Cardiac muscle cell (in vitro differentiated cells and primary cell): ENCODE data around the gene NEUROD6. TPM values are rescaled to one million over a fixed set of nuclear protein-coding genes. Genes with fewer than 3 reads are reported as not detected.
A peak's percentile ranks its signal among the peaks of the same experiment; 100 is the strongest.

Experiments used
- DNase-seq, 2 donors: peaks; one replicate each; pipeline versions ENCODE4 v3.0.0 to v3.0.0-alpha.2; 2010 to 2017; ENCODE audit warnings: low read depth in 1 of 2, low spot score in 1 of 2
- H3K27ac ChIP-seq: fragments of 200-600 bp; sonication (generic); 2 replicates; pipeline ENCODE4 v1.5.1; 2016
- H3K27me3 ChIP-seq: fragments of 200-600 bp; sonication (generic); 2 replicates; pipeline ENCODE4 v1.6.0; 2016; ENCODE audit warnings: control low read depth
- H3K36me3 ChIP-seq: fragments of 200-600 bp; sonication (generic); 2 replicates; pipeline ENCODE4 v1.5.1; 2016; ENCODE audit warnings: control low read depth
- H3K4me1 ChIP-seq: fragments of 200-600 bp; sonication (generic); 2 replicates; pipeline ENCODE4 v1.8.1; 2017; ENCODE audit warnings: low read depth, mild to moderate bottlenecking, mixed run types
- H3K4me3 ChIP-seq: fragments of 200-600 bp; sonication (generic); 2 replicates; pipeline ENCODE4 v1.5.1; 2016; ENCODE audit warnings: mild to moderate bottlenecking
- H3K9me3 ChIP-seq: fragments of 200-600 bp; sonication (generic); 2 replicates; pipeline ENCODE4 v1.5.1; 2017; ENCODE audit warnings: low read depth, mild to moderate bottlenecking, control low read depth
- CTCF ChIP-seq: IDR thresholded peaks from 2 replicates; pipeline ENCODE4 v1.5.1; 2012; ENCODE audit warnings: low read depth, mild to moderate bottlenecking, low read length
- polyA plus RNA-seq: library from polyadenylated mRNA; unstranded; fragments of >200 nt; fragmentation: Nextera tagmentation; extraction: Ambion mirVana; gene quantifications from 2 replicates; pipeline ENCODE4 v1.2.1, GENCODE V29; 2016
- total RNA-seq: library from RNA; depleted of rRNA; stranded (reverse); fragments of >200 nt; gene quantifications from 2 replicates; pipeline ENCODE4 v1.2.3, GENCODE V29; 2016

Gene NEUROD6
- total RNA-seq = not detected in 2 replicates
- polyA plus RNA-seq = not detected in 2 replicates

DNA sequence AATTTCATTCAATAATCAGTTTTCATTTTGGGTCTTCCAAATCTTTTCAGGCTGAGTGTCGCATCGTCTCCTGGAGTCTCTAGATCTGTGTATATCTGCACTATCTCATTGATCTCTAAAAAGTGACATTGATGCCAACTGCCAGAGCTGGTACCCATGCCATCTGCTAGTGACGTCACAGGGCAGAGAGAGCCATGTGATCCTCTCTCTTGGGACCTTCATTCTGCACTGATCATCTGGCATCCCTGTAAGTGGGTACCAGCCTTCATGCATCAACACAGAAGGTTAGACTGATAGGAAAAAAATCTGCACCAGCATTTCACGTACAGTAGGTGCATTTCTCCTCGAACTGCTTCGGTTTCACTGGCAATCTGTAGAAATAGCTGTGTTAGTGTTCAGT is at the start of gene NEUROD6:
Gene NEUROD6 (minus strand): TSS at position 124 of the 400 bp plus-strand sequence. CDS start 1,458 bp downstream, outside the sequence.
- Histone ChIP-seq H3K27me3 (peaks cover 62% of the 10 kb centered on the region), H3K9me3 (no peaks in the 10 kb centered on the region), H3K4me3 (no peak within 1 kb of the TSS), H3K4me1 (no peaks in the 10 kb centered on the region), H3K27ac (no peak within 1 kb of the TSS), H3K36me3 (no peaks in the 10 kb centered on the region)
- no peak for DNase-seq
- no peak for TF ChIP-seq CTCF

DNA sequence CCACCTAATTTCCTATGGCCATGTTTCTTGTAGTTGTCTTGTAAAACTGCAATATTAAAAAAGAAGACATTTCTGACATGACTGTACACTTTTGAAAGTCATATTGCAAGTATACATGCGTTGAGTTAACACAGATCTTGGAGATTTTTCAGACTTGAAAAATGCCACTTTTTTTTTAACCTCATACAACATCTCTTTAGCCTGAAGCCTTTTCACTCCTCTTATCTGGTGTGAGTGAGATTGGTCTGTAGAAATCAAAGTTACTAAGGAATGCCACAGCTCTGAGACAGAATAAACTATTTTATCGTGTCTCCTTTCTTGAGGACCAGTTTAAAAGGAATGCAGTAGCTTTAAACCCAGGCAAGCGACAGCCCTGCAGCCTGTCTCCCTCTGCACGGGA is 43.9 kb upstream of the NEUROD6 start:
- TF ChIP-seq CTCF = no peak
- no peaks in the 10 kb centered on the region for H3K36me3 ChIP-seq
- no peak overlapping the region for H3K27ac ChIP-seq
- no peak overlapping the region for H3K4me3 ChIP-seq
- DNase-seq = no peak
- no peaks in the 10 kb centered on the region for H3K4me1 ChIP-seq
- H3K9me3 ChIP-seq = no peaks in the 10 kb centered on the region
- H3K27me3 ChIP-seq = no peaks in the 10 kb centered on the region

DNA sequence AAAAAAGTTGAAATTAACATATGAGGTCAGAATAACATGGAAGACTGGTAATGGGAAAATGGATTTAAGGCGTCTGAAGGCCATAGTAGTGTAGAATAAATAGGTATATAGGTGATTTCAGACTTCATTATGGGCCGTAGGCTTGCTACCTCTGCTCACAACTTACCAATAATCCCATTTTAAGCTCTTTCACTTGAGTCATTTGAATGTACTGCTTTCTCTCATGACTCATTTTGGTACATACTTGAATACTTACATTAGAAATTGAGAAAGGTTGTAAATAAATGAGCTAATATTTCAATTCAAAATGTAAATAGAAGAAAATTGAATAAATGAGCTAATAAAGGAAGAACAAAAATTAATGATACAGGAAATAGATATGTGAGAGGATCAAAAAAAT is 42.2 kb upstream of the NEUROD6 start:
- Histone ChIP-seq H3K4me3 (no peak overlapping the region), H3K36me3 (no peaks in the 10 kb centered on the region)
- TF ChIP-seq CTCF = no peak

GRCh38 chr7:31373337-31374289 is 33.1 kb upstream of the NEUROD6 start:
- no peak overlapping the region for H3K4me3 ChIP-seq
- no peaks in the 10 kb centered on the region for H3K9me3 ChIP-seq
- peak; percentile 65 to 66 for DNase-seq
- H3K27ac ChIP-seq = no peak overlapping the region
- no peaks in the 10 kb centered on the region for H3K36me3 ChIP-seq
- no peaks in the 10 kb centered on the region for H3K27me3 ChIP-seq
- H3K4me1 ChIP-seq = peaks cover 6% of the 10 kb centered on the region
- peak; percentile 80 for TF ChIP-seq CTCF

More for the DNA sequence above, 42.2 kb upstream of the NEUROD6 start:
- Histone ChIP-seq H3K27me3 (no peaks in the 10 kb centered on the region), H3K27ac (no peak overlapping the region), H3K4me1 (no peaks in the 10 kb centered on the region), H3K9me3 (no peaks in the 10 kb centered on the region)
- no peak for DNase-seq

DNA sequence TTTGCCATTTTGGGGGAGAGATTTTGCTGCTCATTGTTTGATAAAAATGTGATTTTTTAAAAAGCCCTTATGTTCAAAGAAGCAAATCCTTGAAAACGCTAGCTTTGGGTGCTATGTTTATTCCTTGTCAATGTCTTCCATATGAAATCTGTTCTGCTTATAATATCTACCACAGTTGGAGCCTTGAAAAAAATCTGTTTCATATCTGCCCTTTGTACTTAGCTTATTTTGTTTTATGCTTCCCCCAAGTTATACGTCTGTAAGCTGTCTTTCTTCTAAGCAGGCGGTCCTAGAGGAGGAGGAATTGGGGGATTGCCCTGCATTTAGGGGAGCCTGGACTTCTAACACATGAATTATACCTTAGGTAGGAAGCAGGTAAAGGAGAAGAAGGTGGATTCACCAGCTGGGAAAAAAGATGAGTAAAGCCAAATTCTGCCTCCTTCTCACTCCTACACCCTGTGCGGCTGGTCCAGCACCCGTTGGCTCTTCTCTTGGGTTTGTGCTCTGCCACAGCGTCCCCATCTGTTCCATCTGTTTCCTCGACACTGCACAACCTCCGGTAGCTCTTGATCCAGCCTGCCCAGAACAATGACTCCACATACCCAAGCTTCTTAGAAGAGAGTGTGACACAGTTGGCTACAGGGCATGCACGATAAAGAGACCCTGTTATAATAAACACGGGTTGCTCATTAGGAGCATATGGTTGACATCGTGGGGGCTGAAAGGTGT is 31.9 kb upstream of the NEUROD6 start:
- Histone ChIP-seq H3K4me1 (peaks cover 6% of the 10 kb centered on the region), H3K4me3 (no peak overlapping the region), H3K27me3 (no peaks in the 10 kb centered on the region), H3K36me3 (no peaks in the 10 kb centered on the region), H3K9me3 (no peaks in the 10 kb centered on the region), H3K27ac (no peak overlapping the region)
- no peak for DNase-seq
- no peak for TF ChIP-seq CTCF
